ENCODE measurements around the gene MAGI2. TPM values are rescaled to one million over a fixed set of nuclear protein-coding genes. Genes with fewer than 3 reads are reported as not detected.

The MAGI2 gene
- polyA plus RNA-seq, 3 donors from 2014 or later = not detected

DNA sequence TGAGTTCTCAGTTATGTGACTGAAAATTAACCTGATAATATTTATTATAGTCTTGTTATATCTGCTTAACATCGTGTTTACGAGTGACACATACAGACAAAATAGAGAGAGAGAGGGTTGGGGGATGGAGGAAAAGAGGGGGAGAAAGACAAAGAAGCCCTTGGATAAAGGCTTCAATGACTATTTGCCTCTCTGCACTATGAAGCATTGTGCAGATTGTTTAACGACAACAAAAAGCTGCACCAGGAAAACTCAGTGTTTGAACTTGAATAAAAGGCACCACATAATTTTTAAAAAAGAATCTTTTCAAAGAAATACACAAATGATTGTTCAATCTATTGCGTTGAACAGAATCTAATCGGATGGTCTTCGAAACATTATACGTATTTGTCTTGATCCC, 27.8 kb downstream of the MAGI2 start:
- no peak overlapping the region for H3K4me3 Mint-ChIP-seq
- peaks cover 0 to 3% (median 0%) of the 10 kb centered on the region in 3 donors for H3K36me3 Mint-ChIP-seq
- H3K4me1 Mint-ChIP-seq = no peaks in the 10 kb centered on the region
- no peak for DNase-seq
- H3K27ac Mint-ChIP-seq = no peak overlapping the region
- peaks cover 0 to 16% (median 6%) of the 10 kb centered on the region in 6 donors for H3K9me3 Mint-ChIP-seq
- H3K27me3 Mint-ChIP-seq (ENCODE audit: low read depth in 3 of 3) = no peaks in the 10 kb centered on the region

DNA sequence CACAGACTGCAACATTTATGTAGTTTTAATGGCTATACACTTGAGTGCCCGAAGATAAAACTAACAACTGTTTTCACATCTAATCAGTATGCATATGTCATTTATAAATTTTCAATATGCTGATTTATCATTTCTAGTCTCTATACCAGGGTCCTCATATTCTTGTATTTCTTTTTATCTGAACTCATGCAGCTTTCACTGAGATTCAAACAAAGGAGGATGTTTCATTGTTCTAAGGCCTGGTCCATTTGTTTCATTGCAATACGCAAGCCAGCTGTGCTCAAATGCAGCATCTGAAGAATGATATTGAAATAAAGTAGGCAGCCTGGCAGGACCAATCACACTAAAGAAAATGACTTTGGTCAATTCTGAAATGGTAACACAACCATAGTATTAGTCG, 31.7 kb downstream of the MAGI2 start:
- peaks cover 0 to 23% (median 5%) of the 10 kb centered on the region in 6 donors for H3K9me3 Mint-ChIP-seq
- H3K4me1 Mint-ChIP-seq = no peaks in the 10 kb centered on the region
- no peak overlapping the region for H3K4me3 Mint-ChIP-seq
- peaks cover 0 to 3% (median 0%) of the 10 kb centered on the region in 3 donors for H3K36me3 Mint-ChIP-seq
- DNase-seq = no peak
- no peak overlapping the region for H3K27ac Mint-ChIP-seq
- H3K27me3 Mint-ChIP-seq (ENCODE audit: low read depth in 3 of 3) = no peaks in the 10 kb centered on the region

DNA sequence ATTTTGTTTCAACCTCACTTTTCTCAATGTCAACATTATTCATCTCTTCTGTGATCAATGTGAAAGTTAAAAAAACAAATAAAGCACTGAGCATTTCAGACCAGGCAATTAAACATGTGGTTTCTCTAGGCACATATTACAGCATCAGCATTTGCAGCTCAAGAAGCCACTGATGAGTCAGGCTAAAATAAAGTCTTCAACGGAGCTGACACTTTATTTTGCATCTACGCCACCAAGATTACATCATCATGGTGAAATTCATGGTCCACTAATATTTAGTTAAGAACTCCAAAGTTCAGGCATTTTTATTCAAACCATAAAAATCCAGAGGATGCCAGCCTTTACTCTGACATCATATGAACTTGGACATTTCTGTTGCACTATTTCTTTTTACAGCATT, 33.0 kb downstream of the MAGI2 start:
- Mint-ChIP-seq H3K9me3 (peaks cover 0 to 25% (median 8%) of the 10 kb centered on the region in 6 donors), H3K4me1 (no peaks in the 10 kb centered on the region), H3K4me3 (no peak overlapping the region), H3K27ac (no peak overlapping the region), H3K36me3 (no peaks in the 10 kb centered on the region), H3K27me3 (ENCODE audit: low read depth in 3 of 3) (no peaks in the 10 kb centered on the region)
- DNase-seq = no peak

- H3K27me3 Mint-ChIP-seq (ENCODE audit: low read depth in 3 of 3) = no peaks in the 10 kb centered on the region
- no peaks in the 10 kb centered on the region for H3K4me1 Mint-ChIP-seq
- H3K36me3 Mint-ChIP-seq = no peaks in the 10 kb centered on the region
- H3K4me3 Mint-ChIP-seq = no peak overlapping the region
- H3K9me3 Mint-ChIP-seq = peaks cover 0 to 51% (median 18%) of the 10 kb centered on the region in 6 donors
- no peak for DNase-seq
- no peak overlapping the region for H3K27ac Mint-ChIP-seq
Measured at GRCh38 chr7:79414910-79415309, 38.6 kb downstream of the MAGI2 start.

DNA sequence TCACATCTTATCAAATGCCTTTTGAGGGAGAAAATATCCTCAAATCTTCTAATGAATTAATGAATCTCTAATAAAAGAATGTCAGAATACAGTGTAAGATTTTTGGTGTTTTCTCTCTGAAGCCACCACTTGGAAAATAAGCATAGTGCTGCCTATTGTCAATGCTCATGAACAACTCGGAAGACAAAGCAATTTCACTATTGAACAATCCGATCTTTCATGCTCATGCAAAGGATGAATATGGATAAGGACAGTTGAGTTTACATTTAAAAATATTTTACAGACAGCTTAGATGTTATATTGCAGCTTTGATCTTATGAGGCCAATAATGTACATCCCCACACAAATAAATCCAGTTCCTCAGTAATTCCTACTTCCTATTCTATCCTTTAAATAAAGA, 40.6 kb downstream of the MAGI2 start:
- H3K27ac Mint-ChIP-seq = no peak overlapping the region
- DNase-seq = no peak
- no peaks in the 10 kb centered on the region for H3K27me3 Mint-ChIP-seq (ENCODE audit: low read depth in 3 of 3)
- no peak overlapping the region for H3K4me3 Mint-ChIP-seq
- no peaks in the 10 kb centered on the region for H3K36me3 Mint-ChIP-seq
- no peaks in the 10 kb centered on the region for H3K4me1 Mint-ChIP-seq
- H3K9me3 Mint-ChIP-seq = peaks cover 0 to 45% (median 22%) of the 10 kb centered on the region in 6 donors

DNA sequence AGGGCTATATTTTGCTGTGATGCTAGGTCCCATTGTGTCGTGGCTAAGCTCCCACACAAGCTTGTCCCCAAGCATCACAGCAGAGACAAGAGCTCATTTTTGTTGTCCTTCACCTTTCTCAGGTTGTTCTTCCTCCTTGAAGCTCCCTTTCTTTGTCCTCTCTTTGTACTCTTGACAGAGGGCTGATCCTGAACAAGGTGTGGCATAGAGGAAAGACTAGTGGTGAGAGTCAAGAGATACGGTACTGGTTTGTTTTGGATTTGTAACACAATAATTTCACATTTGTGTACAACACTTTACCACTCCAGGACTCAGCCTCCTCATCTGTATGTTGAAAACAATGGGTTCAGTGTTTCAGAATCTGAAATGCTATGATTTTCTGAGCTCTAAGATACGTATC, 41.0 kb downstream of the MAGI2 start:
- no peak overlapping the region for H3K27ac Mint-ChIP-seq
- no peak overlapping the region for H3K4me3 Mint-ChIP-seq
- H3K4me1 Mint-ChIP-seq = no peaks in the 10 kb centered on the region
- no peak for DNase-seq
- H3K27me3 Mint-ChIP-seq (ENCODE audit: low read depth in 3 of 3) = no peaks in the 10 kb centered on the region
- H3K36me3 Mint-ChIP-seq = no peaks in the 10 kb centered on the region
- peaks cover 0 to 44% (median 21%) of the 10 kb centered on the region in 6 donors for H3K9me3 Mint-ChIP-seq

- Mint-ChIP-seq H3K4me3 (no peak overlapping the region), H3K27ac (no peak overlapping the region), H3K27me3 (ENCODE audit: low read depth in 3 of 3) (peaks cover 0 to 2% (median 0%) of the 10 kb centered on the region in 3 donors), H3K36me3 (no peaks in the 10 kb centered on the region), H3K9me3 (peaks cover 0 to 34% (median 14%) of the 10 kb centered on the region in 6 donors), H3K4me1 (no peaks in the 10 kb centered on the region)
- DNase-seq = no peak
Measured at GRCh38 chr7:79410345-79410744, 43.1 kb downstream of the MAGI2 start.

DNA sequence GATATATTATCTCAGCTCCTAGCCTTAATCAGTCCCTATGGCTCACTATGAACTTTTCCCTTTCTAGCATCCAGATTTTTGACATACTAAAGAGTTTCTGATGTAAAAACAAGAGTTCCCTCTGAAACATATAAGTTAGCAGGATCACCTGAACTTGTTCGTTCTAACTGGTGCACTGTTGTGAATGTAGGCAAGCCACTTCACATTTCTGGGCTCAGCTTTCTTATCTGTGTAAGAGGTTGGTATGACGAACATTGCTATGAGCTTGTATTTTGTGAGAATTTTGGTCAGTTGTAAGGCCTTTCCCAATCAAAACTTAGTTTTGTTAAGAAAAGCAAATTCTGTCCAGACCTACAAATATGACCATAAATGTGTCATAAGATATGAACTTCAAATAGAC, 46.1 kb downstream of the MAGI2 start:
- Mint-ChIP-seq H3K27ac (no peak overlapping the region), H3K9me3 (peaks cover 0 to 16% (median 10%) of the 10 kb centered on the region in 6 donors), H3K27me3 (ENCODE audit: low read depth in 3 of 3) (peaks cover 0 to 2% (median 0%) of the 10 kb centered on the region in 3 donors), H3K4me1 (no peaks in the 10 kb centered on the region), H3K4me3 (no peak overlapping the region), H3K36me3 (no peaks in the 10 kb centered on the region)
- no peak for DNase-seq

GRCh38 chr7:79406371-79406770, 47.1 kb downstream of the MAGI2 start:
- Mint-ChIP-seq H3K36me3 (no peaks in the 10 kb centered on the region), H3K4me3 (no peak overlapping the region), H3K9me3 (peaks cover 0 to 16% (median 9%) of the 10 kb centered on the region in 6 donors), H3K27ac (no peak overlapping the region), H3K4me1 (no peaks in the 10 kb centered on the region), H3K27me3 (ENCODE audit: low read depth in 3 of 3) (peaks cover 0 to 2% (median 0%) of the 10 kb centered on the region in 3 donors)
- DNase-seq = no peak

DNA sequence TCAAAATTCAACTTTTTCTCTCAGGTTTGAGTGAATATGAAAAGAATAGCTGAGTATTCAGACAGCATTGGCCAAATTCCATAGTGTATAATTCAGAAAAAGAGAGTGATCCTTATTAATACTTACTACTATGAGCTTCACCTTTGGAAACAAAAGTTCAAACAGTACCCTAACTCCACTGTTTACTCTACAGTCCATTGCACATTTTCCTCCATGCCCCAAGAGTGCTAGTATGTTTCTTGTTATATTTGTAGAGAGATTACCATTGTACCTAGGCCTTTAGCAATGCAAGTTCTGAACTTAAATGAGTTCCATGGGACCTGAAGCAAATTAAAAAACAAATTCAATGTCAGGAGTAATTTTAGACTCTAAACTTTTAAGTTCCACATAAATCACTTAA, 48.1 kb downstream of the MAGI2 start:
- Mint-ChIP-seq H3K4me1 (no peaks in the 10 kb centered on the region), H3K27ac (no peak overlapping the region), H3K27me3 (ENCODE audit: low read depth in 3 of 3) (peaks cover 0 to 2% (median 0%) of the 10 kb centered on the region in 3 donors), H3K36me3 (no peaks in the 10 kb centered on the region), H3K4me3 (no peak overlapping the region), H3K9me3 (peaks cover 0 to 16% (median 9%) of the 10 kb centered on the region in 6 donors)
- no peak for DNase-seq

DNA sequence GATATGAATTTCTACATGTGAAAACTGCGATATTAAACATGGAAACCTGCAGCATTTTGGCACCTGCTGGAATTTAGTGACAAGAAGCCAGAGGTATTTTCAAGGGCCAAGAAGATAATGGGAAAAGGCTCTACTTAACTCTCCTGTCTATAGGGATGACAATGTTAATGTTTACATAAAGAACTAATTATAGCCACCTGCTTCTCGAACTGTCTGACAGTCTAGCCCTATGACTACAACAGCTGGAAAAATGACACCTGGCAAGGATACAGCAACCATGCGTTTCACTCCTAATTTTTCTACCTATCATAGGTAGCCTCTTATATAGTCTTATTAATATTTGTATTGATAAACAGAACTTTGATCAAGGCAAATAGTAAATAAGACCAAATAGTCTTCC, 49.6 kb downstream of the MAGI2 start:
- Mint-ChIP-seq H3K4me1 (no peaks in the 10 kb centered on the region), H3K36me3 (no peaks in the 10 kb centered on the region), H3K4me3 (no peak overlapping the region), H3K27me3 (ENCODE audit: low read depth in 3 of 3) (peaks cover 0 to 2% (median 0%) of the 10 kb centered on the region in 3 donors), H3K27ac (no peak overlapping the region), H3K9me3 (peaks cover 2 to 16% (median 7%) of the 10 kb centered on the region in 6 donors)
- DNase-seq = no peak

DNA sequence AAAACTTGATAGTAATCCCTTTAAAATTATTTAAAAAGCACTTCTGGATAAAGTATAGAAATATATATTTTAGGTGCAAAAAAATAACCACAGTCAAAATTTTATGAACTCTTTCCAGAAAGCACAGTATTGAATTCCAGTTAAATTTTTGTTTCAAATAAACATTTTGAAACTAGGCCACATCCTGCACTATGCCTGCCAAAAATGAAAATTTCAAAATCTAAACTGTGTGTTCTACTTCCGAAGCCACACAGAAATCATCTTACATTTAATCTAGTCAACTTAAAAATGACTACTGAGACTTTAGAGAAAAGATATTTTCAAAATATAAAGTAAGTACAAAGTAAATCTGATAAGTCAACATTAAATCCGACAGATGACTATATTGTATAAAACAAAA, 50.0 kb downstream of the MAGI2 start:
- Mint-ChIP-seq H3K36me3 (no peaks in the 10 kb centered on the region), H3K27ac (no peak overlapping the region), H3K4me3 (no peak overlapping the region), H3K9me3 (peaks cover under 1 to 14% (median 4%) of the 10 kb centered on the region in 6 donors), H3K4me1 (no peaks in the 10 kb centered on the region), H3K27me3 (ENCODE audit: low read depth in 3 of 3) (peaks cover 0 to 2% (median 0%) of the 10 kb centered on the region in 3 donors)
- no peak for DNase-seq

GRCh38 chr7:79401254-79401653, 52.2 kb downstream of the MAGI2 start:
- Mint-ChIP-seq H3K27me3 (ENCODE audit: low read depth in 3 of 3) (no peaks in the 10 kb centered on the region), H3K27ac (no peak overlapping the region)

DNA sequence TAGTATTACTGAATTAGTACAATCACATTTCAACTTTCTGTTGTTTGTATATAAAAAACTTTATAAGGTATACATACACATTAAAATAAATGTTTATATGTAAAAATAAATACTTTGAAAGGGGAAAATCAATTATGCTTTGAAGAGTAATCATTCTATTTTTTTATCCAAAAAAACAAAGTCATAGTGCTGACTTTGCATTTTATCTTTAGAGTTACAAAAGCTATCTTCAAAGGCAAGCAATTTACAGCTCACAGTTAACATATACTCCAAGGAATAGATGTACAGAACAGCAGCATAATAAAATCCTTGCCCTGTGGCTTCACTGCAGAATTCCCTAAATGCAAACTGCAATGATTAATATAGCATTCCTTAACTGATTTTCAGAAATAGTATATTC, 53.2 kb downstream of the MAGI2 start:
- Mint-ChIP-seq H3K9me3 (peaks cover 0 to 15% (median 2%) of the 10 kb centered on the region in 6 donors), H3K27ac (no peak overlapping the region), H3K4me3 (no peak overlapping the region), H3K36me3 (no peaks in the 10 kb centered on the region), H3K4me1 (no peaks in the 10 kb centered on the region), H3K27me3 (ENCODE audit: low read depth in 3 of 3) (no peaks in the 10 kb centered on the region)
- no peak for DNase-seq

More at GRCh38 chr7:79401254-79401653, 52.2 kb downstream of the MAGI2 start:
- DNase-seq = no peak
- H3K9me3 Mint-ChIP-seq = peaks cover 0 to 11% (median 4%) of the 10 kb centered on the region in 6 donors
- no peaks in the 10 kb centered on the region for H3K4me1 Mint-ChIP-seq
- no peak overlapping the region for H3K4me3 Mint-ChIP-seq
- H3K36me3 Mint-ChIP-seq = no peaks in the 10 kb centered on the region

- Mint-ChIP-seq H3K36me3 (no peaks in the 10 kb centered on the region), H3K27me3 (ENCODE audit: low read depth in 3 of 3) (no peaks in the 10 kb centered on the region), H3K27ac (no peak overlapping the region), H3K4me1 (no peaks in the 10 kb centered on the region), H3K4me3 (no peak overlapping the region), H3K9me3 (peaks cover 0 to 19% (median 4%) of the 10 kb centered on the region in 6 donors)
- no peak for DNase-seq
Measured at GRCh38 chr7:79398138-79398749, 55.2 kb downstream of the MAGI2 start.

All from immature natural killer cell (primary cell).